ENCODE measurements around the gene CRHR2. TPM values are rescaled to one million over a fixed set of nuclear protein-coding genes. Genes with fewer than 3 reads are reported as not detected.

The CRHR2 gene
- total and polyA plus RNA-seq, 2 donors (not counting 1 experiment from before 2014, with no cell fraction given): not detected

DNA sequence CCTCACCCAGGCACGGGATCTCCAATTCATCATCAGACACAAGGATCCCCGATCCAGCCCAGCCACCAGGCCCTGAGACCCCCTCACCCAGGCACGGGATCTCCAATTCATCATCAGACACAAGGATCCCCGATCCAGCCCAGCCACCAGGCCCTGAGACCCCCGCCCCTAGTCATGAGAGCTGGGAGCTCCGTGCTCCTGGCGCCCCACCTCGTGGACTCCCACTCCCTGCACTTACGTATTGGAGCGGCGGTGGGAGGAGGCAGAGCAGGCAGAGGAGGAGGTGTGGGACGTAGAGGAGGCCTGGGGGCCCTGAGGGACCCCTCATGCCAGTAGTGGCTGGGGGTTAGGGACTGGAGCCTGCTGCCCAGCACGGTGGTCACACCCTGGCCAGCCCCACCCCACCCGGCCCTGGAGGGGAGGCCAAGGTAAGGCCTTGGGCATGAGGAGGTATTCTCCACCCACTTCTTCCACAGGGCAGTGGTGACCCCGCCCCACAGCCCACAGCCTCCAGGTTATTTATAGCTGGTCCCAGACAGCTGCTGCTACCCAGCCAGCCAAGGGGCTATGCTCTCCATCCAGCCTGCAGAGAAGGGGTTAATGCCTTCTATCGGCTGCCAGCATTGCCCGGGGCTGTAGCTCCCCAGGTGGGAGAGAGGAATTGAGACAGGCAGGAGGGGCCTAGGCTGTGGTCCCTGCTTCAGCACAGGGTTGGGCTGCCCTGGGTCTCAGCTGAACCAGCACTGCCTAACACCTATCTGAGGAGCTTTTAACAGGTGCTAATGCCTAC is 17.6 kb upstream of the CRHR2 start:
- H2AFZ ChIP-seq (ENCODE audit: low read length): no peak overlapping the region
- no peaks in the 10 kb centered on the region for H4K20me1 ChIP-seq (ENCODE audit: control insufficient read depth, extremely low read depth, insufficient read depth, low read length)
- peaks cover 9% of the 10 kb centered on the region for H3K27me3 ChIP-seq (ENCODE audit: control insufficient read depth, insufficient read depth, low read length)
- H3K4me2 ChIP-seq (ENCODE audit: extremely low read depth, insufficient read depth, low read length): no peak overlapping the region
- no peak overlapping the region for H3K4me3 ChIP-seq (replicated peaks in 1 of 4; ENCODE audit: control extremely low read depth in 1 of 4, insufficient read depth in 1 of 4, low read depth in 3 of 4, low read length in 4 of 4)
- H3K27ac ChIP-seq (ENCODE audit: insufficient read depth, low read length): no peak overlapping the region
- no peaks in the 10 kb centered on the region for H3K79me2 ChIP-seq (ENCODE audit: control insufficient read depth, insufficient read depth, low read length)
- DNase-seq (ENCODE audit: low read depth in 2 of 2): no peak
- H3K4me1 ChIP-seq (ENCODE audit: control insufficient read depth, extremely low read depth, insufficient read depth, low read length): no peaks in the 10 kb centered on the region
- no peak overlapping the region for H3K9ac ChIP-seq (ENCODE audit: insufficient read depth, low read length)
- H3K9me3 ChIP-seq (ENCODE audit: control insufficient read depth, insufficient read depth, low read depth, low read length): no peaks in the 10 kb centered on the region
- H3K36me3 ChIP-seq (ENCODE audit: control insufficient read depth, insufficient read depth, low read length): no peaks in the 10 kb centered on the region
- TF ChIP-seq, protein P1, sequence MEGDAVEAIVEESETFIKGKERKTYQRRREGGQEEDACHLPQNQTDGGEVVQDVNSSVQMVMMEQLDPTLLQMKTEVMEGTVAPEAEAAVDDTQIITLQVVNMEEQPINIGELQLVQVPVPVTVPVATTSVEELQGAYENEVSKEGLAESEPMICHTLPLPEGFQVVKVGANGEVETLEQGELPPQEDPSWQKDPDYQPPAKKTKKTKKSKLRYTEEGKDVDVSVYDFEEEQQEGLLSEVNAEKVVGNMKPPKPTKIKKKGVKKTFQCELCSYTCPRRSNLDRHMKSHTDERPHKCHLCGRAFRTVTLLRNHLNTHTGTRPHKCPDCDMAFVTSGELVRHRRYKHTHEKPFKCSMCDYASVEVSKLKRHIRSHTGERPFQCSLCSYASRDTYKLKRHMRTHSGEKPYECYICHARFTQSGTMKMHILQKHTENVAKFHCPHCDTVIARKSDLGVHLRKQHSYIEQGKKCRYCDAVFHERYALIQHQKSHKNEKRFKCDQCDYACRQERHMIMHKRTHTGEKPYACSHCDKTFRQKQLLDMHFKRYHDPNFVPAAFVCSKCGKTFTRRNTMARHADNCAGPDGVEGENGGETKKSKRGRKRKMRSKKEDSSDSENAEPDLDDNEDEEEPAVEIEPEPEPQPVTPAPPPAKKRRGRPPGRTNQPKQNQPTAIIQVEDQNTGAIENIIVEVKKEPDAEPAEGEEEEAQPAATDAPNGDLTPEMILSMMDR (conservative IDR thresholded peaks at IDR 0.05 in 1 of 2, IDR thresholded peaks at IDR 0.05 in 1 of 2; ENCODE audit: low read depth in 1 of 2, low read length in 2 of 2): no peak
- no peak for TF ChIP-seq EZH2 (IDR thresholded peaks at IDR 0.05; ENCODE audit: low read length, missing control alignments)

DNA sequence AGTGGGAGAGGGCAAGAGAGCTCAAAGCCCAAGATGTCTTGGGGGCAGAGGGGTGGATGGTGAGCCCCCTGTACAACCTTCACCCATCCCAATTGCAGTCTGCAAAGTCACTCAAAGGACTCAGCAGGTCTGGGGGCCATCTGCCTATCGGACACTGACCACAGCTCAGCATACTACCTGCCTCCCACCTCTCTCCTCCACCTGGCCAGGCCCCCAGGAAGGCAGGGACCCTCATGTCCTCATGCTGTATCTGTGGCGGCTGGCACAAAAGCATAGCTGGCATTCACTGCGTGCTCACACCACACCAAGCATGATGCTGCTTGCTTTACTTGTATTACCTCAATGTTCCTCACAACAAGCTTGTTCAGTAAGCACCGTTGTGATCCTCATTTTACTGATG is 16.2 kb upstream of the CRHR2 start:
- Histone ChIP-seq H3K27me3 (ENCODE audit: control insufficient read depth, insufficient read depth, low read length) (peaks cover 5% of the 10 kb centered on the region), H3K9me3 (ENCODE audit: control insufficient read depth, insufficient read depth, low read depth, low read length) (no peaks in the 10 kb centered on the region), H3K9ac (ENCODE audit: insufficient read depth, low read length) (no peak overlapping the region), H3K4me3 (replicated peaks in 1 of 4; ENCODE audit: control extremely low read depth in 1 of 4, insufficient read depth in 1 of 4, low read depth in 3 of 4, low read length in 4 of 4) (no peak overlapping the region), H3K4me1 (ENCODE audit: control insufficient read depth, extremely low read depth, insufficient read depth, low read length) (no peaks in the 10 kb centered on the region), H4K20me1 (ENCODE audit: control insufficient read depth, extremely low read depth, insufficient read depth, low read length) (no peaks in the 10 kb centered on the region), H3K27ac (ENCODE audit: insufficient read depth, low read length) (no peak overlapping the region), H3K36me3 (ENCODE audit: control insufficient read depth, insufficient read depth, low read length) (no peaks in the 10 kb centered on the region), H2AFZ (ENCODE audit: low read length) (no peak overlapping the region), H3K4me2 (ENCODE audit: extremely low read depth, insufficient read depth, low read length) (no peak overlapping the region), H3K79me2 (ENCODE audit: control insufficient read depth, insufficient read depth, low read length) (no peaks in the 10 kb centered on the region)
- no peak for DNase-seq (ENCODE audit: low read depth in 2 of 2)
- no peak for TF ChIP-seq EZH2 (IDR thresholded peaks at IDR 0.05; ENCODE audit: low read length, missing control alignments)
- TF ChIP-seq, protein P1 (conservative IDR thresholded peaks at IDR 0.05 in 1 of 2, IDR thresholded peaks at IDR 0.05 in 1 of 2; ENCODE audit: low read depth in 1 of 2, low read length in 2 of 2): no peak

DNA sequence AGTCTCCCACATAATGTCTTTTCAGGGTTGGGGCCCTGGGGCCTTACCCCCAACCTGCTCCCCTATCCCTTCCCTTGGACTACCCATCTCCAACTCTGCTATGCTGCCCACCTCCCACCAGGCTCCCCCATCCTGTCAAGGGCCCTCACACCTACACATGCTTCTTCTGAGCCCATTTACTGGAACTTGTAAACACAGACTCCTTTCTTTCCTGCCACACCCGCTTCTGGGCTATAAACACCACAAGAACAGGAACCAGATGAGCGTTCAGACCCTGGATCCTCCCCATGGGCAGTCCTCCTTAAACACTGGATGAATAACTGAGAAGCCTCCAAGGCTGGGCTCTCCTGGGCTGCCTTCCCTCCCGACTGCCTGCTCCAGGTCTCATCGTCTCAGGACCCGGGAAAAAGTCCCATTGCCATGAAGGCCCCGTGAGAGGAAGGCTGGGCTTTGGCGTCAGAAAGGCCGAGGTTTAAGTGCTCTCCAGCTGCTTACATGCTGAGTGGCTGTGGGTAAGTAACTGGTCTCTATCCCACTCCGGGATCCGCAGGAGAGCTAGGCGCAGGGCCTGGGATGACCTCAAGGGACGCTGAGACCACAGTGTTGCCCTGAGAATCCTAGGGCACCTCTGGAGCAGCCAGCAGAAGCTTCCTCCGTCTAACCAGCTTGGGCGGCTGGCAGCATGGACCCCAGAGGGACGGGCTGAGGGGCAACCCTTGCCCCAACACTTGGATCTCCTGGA is 15.6 kb upstream of the CRHR2 start:
- DNase-seq (ENCODE audit: low read depth in 2 of 2): no peak
- no peak for TF ChIP-seq EZH2 (IDR thresholded peaks at IDR 0.05; ENCODE audit: low read length, missing control alignments)
- TF ChIP-seq, protein P1 (conservative IDR thresholded peaks at IDR 0.05 in 1 of 2, IDR thresholded peaks at IDR 0.05 in 1 of 2; ENCODE audit: low read depth in 1 of 2, low read length in 2 of 2): no peak
- Histone ChIP-seq H3K36me3 (ENCODE audit: control insufficient read depth, insufficient read depth, low read length) (no peaks in the 10 kb centered on the region), H3K79me2 (ENCODE audit: control insufficient read depth, insufficient read depth, low read length) (no peaks in the 10 kb centered on the region), H3K27me3 (ENCODE audit: control insufficient read depth, insufficient read depth, low read length) (peaks cover 3% of the 10 kb centered on the region), H4K20me1 (ENCODE audit: control insufficient read depth, extremely low read depth, insufficient read depth, low read length) (no peaks in the 10 kb centered on the region), H2AFZ (ENCODE audit: low read length) (no peak overlapping the region), H3K4me2 (ENCODE audit: extremely low read depth, insufficient read depth, low read length) (no peak overlapping the region), H3K27ac (ENCODE audit: insufficient read depth, low read length) (no peak overlapping the region), H3K9ac (ENCODE audit: insufficient read depth, low read length) (no peak overlapping the region), H3K4me3 (replicated peaks in 1 of 4; ENCODE audit: control extremely low read depth in 1 of 4, insufficient read depth in 1 of 4, low read depth in 3 of 4, low read length in 4 of 4) (no peak overlapping the region), H3K4me1 (ENCODE audit: control insufficient read depth, extremely low read depth, insufficient read depth, low read length) (no peaks in the 10 kb centered on the region), H3K9me3 (ENCODE audit: control insufficient read depth, insufficient read depth, low read depth, low read length) (no peaks in the 10 kb centered on the region)

All from fibroblast of lung (primary cell).